CD4-positive, alpha-beta T cell treated with Interleukin-4 for 1 hour (primary cell): ENCODE measurements around the gene LRRC4B.

Experiments
- DNase-seq, 2 donors: peaks; one replicate each; pipeline ENCODE4 v3.0.0-alpha.2; 2020 to 2022

Gene LRRC4B

DNA sequence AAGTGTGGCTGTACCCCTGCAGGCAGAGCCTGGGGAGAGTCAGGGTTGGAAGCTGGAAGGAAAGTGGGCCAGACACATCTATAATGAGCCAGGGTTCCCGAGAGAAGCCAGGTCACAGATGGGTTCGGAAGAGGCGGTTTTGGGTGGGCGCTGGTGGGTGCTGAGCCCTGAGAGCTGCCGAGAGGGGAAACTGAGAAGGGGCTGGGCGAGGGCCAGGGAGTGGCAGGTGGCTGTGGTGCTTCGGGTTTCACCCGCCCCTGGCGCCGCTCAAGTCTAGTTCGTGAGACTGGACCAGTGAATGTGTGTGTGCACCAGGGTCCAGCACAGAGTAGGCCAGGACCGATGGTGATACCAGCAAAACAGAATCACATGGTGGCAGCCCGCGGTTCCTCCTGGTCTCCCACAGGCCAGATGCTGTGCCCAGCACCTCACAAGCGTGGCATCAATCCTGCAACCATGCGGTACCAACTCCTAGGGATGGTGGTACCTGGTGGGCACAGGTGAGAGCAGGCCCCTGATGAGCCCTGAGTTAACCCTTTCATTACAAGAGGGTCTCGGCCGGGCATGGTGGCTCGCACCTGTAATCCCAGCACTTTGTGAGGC is 1.8 kb upstream of the LRRC4B start:
- DNase-seq, result no peak

GRCh38 chr19:50568728-50569698 is 778 bp upstream of the LRRC4B start:
- DNase-seq, result no peak

DNA sequence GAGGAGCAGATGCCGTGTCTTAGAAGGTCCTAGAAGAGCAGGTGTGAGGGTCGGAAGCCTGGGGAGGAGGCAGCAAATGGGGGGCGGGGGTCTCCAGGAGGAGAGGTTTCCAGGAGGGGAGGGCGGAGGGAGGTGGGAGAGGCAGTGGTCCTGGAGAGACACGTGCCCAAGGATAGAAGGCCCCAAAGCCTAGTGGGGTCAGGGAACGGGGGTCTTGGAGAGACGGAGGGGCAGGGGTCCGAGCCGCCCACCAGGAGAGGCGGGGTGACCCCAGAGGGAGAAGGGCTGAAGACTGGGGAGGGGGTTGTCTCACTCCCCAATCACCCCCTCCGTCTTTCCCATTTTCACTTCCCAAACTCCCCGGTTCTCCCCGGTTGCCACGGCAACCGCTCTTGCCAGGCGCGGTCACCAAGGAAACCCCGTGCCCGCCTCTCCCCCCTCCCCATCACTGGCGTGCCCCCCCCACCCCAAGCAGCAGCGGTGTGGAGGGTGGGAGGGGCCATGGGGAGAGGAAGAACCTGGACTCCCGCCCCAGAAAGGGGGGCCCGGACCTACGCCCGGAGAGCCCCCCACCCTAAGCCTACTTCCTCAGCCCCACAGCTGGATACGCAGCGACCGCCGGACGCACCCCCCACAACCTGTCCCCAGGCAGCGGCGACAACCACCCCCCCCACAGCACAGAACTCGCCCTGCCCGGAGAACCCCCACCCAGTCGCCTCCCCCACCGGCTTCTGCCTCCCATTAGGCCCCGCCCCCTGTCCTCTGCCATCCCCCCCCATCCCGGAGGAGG is 988 bp downstream of the LRRC4B start:
- DNase-seq, result no peak

DNA sequence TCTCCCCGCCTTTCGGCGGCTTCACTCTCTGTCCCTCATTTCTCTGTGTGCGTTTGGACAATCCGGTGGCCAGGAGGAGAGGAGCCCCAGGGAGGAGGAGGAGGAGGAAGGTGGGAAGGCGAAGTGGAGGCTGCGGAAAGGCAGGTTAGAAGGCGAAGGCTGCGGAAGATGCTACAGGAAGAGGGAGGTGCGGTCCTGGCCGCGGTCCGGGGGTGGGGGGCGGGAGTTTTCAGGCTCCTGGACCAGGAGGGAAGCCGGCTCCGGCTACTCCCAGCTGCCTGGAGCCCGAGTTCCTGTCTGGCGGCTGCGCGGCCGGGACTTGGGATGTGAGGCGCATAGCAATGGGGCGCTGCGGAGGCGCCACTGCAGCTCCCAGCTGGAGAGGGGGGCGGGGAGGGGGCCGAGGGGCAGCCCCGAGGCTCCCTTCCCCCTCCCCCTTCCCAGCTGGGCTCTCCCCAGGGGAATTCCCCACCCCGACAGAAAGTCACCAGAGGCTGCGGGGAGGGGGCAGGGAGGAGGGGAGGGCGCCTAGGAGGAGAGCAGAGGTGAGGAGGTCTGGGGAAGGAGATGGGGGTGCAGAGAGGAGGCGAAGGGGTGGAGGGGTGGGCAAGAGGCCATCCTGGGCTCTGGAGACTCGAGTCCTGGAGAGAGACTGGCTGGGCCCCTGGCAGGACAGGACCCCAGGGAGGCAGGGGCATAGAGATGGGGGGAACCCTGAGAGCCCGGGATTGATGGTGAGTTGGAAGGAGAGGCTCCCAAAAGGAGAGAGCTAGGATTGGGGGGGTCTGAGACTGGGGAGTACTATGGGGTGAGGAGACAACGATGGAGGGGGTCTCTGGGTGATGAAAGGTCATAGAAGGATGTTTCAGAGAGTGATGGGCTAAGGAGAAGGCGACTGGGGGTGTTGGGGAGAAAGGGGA is 2.0 kb downstream of the LRRC4B start:
- DNase-seq, result no peak

DNA sequence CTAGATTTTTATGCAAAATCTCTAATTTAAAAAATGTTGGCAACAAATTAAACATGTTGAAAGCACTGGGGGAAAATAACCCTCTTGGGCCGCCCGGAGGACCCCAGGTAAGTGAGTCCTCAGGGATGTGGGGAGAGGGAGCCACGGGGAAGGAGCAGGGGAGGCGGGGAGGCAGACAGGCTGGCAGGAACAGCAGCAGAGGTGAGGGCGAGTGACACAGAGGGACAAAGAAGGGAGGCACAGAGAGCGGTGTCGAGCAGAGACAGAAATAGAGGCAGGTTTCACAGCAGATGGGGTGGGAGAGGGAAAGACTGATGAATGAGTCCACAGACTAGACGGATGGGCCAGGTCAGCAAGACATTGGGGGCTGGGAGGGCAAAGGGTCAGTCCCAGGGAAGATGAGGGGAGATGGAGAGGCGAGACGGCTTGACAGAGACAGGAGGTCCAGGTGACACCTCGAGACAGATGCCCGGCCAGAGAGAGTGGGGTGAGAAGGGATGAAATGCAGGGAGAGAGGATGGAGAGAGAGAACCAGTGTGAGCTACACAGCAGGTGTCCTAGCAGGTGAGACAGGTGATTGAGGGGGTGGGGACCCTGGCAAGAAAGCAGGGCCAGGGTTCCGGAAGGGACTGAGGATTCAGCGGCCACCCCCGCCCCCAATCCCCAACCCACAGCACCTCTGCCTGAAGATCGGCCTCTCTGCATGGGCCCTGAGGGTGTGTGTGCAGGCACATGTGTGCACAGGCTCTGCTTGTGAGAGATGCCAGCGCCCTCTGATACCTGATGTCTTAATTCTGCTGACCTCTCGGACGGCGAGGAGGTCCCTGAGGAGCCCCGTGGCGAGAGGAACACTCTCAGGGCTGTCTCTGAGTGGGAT is 3.8 kb downstream of the LRRC4B start:
- DNase-seq, result no peak

- no peak for DNase-seq
Measured at GRCh38 chr19:50563597-50563996, 4.6 kb downstream of the LRRC4B start.

DNA sequence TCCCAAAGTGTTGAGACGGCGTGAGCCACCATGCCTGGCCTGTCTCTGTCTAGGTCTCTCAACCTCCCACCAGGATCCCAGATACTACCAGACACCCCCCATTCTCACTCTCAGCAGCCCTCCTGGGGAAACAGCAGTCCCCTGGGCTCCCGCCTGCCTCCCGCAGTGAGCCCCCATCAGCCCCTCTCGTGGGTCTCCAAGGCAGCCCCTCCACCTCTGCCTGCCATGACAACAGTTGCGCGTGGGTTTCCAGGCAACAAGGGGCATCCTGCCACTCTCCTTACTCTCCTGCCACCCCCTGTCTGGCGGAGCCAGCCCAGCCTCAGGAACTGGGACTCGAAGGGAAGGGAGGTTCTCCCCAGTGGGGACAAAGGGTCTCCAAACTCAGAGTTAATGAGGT is 5.2 kb downstream of the LRRC4B start:
- DNase-seq, result no peak

- DNase-seq, result no peak
Measured at GRCh38 chr19:50562329-50562728, 5.9 kb downstream of the LRRC4B start.

DNA sequence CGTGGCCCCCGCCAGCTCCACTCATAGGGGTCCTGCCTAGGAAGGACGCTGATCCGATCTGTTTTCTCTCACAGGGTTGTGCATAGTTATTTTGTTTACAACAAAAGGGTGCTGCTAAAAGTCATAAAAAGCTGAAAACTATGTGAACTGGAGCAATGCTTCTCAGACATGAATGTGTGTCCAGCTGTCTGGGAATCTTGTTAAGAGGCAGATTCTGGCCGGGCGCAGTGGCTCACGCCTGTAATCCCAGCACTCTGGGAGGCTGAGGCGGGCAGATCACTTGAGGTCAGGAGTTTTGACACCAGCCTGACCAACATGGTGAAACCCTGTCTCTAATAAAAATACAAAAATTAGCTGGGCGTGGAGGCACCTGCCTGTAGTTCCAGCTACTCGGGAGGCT is 8.6 kb downstream of the LRRC4B start:
- no peak for DNase-seq

DNA sequence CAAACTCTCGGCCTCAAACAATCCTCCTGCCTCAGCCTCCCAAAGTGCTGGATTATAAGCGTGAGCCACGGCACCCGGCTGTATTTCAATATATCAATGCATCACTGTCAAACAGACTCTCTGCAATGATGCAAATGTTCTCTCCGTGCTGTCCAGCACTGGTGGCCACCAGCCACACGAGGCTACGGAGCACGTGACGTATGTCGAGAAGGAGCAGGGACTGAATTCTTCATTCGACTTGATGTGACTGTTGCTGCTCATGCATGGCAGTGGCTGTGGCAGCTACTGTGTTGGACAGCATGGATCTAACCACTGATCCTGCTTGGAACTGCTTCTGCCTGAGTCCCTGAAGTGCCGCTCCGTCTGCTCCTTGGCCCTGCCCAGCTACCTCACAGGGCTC is 9.8 kb downstream of the LRRC4B start:
- no peak for DNase-seq

- no peak for DNase-seq
Measured at GRCh38 chr19:50558039-50558438, 10.2 kb downstream of the LRRC4B start.

DNA sequence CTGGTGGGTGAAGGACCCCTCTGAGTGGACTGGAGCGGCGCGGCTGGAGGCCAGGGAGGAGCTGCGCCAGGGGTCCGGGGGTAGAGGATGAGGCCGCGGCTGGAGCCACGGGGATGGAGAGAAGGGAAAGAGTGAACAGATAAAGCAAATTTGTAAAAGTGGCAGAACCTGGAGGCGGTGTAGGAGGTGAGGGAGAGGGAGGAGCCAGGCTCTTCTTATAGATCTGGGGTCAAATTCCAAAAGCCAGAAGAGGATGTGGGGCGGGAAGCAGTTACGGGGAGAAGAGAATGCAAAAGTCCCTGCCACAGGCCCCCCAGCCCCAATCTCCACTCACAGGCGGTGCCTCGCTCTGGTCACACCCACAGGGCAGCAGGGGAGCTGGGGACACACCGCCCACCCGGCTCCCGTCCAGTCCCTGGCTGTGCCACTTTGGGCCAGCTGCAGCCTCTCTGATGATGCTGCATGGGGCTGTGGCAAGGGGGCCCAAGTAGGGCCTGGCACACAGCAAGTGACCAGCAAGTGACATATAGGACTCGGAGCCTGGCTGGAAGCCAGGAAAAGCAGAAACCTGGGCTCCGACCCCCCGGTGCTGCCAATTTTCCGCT is 11.1 kb downstream of the LRRC4B start:
- no peak for DNase-seq

GRCh38 chr19:50556282-50557008 is 11.8 kb downstream of the LRRC4B start:
- DNase-seq, result peak; percentile 66 to 71

GRCh38 chr19:50555450-50556281 is 12.6 kb downstream of the LRRC4B start:
- no peak for DNase-seq

GRCh38 chr19:50555033-50555432 is 13.2 kb downstream of the LRRC4B start:
- no peak for DNase-seq

- no peak for DNase-seq
Measured at GRCh38 chr19:50554212-50554611, 14.0 kb downstream of the LRRC4B start.

- DNase-seq, result no peak
Measured at GRCh38 chr19:50553134-50553703, 15.0 kb downstream of the LRRC4B start.

GRCh38 chr19:50552540-50552939 is 15.7 kb downstream of the LRRC4B start:
- no peak for DNase-seq

- no peak for DNase-seq
Measured at GRCh38 chr19:50551715-50552187, 16.5 kb downstream of the LRRC4B start.
